ENCODE results near the gene ICAM4. TPM values are rescaled to one million over a fixed set of nuclear protein-coding genes. Genes with fewer than 3 reads are reported as not detected.

Gene ICAM4
- total RNA-seq, 1 experiment from 2014 or later: 9.4 TPM

DNA sequence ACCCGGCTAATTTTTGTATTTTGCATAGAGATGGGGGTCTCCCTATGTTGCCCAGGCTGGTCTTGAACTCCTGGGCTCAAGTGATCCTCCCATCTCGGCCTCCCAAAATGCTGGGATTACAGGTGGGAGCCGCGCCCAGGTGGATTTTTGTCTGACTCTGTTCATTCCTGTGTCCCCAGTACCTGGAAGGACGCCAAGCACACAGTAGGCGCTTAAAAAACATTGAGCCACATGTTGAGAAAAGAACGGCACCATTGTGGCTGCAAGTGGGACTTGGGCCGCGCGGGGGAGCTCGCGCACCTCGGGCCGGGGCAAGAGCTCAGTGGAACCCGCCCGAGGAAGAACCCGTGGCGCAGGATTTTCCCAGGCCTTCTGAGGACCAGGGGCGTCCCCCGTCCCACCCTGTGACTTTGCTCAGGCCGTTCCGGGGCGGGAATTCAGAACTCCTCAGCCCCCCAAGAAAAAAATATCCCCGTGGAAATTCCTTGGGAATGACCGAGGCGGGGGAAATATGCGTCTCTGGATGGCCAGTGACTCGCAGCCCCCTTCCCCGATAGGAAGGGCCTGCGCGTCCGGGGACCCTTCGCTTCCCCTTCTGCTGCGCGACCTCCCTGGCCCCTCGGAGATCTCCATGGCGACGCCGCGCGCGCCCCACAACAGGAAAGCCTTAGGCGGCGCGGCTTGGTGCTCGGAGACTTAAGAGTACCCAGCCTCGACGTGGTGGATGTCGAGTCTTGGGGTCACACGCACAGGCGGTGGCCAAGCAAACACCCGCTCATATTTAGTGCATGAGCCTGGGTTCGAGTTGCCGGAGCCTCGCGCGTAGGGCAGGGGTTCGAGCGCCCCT lies 17.2 kb upstream of the ICAM4 start:
- no peaks in the 10 kb centered on the region for H3K9me3 Mint-ChIP-seq (ENCODE audit: unreplicated experiment)
- peak overlapping the region; percentile 70 for H3K4me3 Mint-ChIP-seq (ENCODE audit: unreplicated experiment)
- ChIA-PET CTCF (interaction anchor here (0.6 to 3.7 kb wide), 14 partner anchors 10 to 147 kb away, joined by 3 to 73 read pairs (median 6); partner anchors contain the start of genes ICAM4, ICAM5, RAVER1 and TYK2), POLR2A (interaction anchor here (0.5 to 1.0 kb wide), 7 partner anchors 10 to 119 kb away, joined by 3 to 6 read pairs (median 4); partner anchors contain the start of genes RAVER1 and S1PR2)
- H3K27ac Mint-ChIP-seq (ENCODE audit: unreplicated experiment): peak overlapping the region; percentile 48
- intact Hi-C loops (cut with micrococcal nuclease; ENCODE audit: unreplicated experiment): loop anchor here (1.0 to 2.0 kb wide), 4 partner anchors 17 to 120 kb away; partner anchors contain the start of genes ICAM4, RAVER1 and TYK2
- H3K9me3 ChIP-seq: no peaks in the 10 kb centered on the region
- peak; percentile 82 to 92 for DNase-seq
- H3K4me1 ChIP-seq: peaks cover 13% of the 10 kb centered on the region; the same call in 1 of the 2 replicates
- TF ChIP-seq, protein P1, sequence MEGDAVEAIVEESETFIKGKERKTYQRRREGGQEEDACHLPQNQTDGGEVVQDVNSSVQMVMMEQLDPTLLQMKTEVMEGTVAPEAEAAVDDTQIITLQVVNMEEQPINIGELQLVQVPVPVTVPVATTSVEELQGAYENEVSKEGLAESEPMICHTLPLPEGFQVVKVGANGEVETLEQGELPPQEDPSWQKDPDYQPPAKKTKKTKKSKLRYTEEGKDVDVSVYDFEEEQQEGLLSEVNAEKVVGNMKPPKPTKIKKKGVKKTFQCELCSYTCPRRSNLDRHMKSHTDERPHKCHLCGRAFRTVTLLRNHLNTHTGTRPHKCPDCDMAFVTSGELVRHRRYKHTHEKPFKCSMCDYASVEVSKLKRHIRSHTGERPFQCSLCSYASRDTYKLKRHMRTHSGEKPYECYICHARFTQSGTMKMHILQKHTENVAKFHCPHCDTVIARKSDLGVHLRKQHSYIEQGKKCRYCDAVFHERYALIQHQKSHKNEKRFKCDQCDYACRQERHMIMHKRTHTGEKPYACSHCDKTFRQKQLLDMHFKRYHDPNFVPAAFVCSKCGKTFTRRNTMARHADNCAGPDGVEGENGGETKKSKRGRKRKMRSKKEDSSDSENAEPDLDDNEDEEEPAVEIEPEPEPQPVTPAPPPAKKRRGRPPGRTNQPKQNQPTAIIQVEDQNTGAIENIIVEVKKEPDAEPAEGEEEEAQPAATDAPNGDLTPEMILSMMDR (IDR thresholded peaks at IDR 0.05; ENCODE audit: insufficient read depth in 1 of 2, low read depth in 1 of 2, low read length in 1 of 2, severe bottlenecking in 1 of 2, unreplicated experiment in 1 of 2): peak; percentile 87 to 89
- no peaks in the 10 kb centered on the region for H3K36me3 ChIP-seq (ENCODE audit: control insufficient read depth, insufficient read depth, low read length)
- no peaks in the 10 kb centered on the region for H3K27me3 ChIP-seq (replicated peaks; ENCODE audit: control insufficient read depth, insufficient read depth, low read length)
- peak overlapping the region; percentile 61 for H3K4me3 ChIP-seq (ENCODE audit: low read depth, low read length)
- H3K36me3 Mint-ChIP-seq (ENCODE audit: insufficient read depth, unreplicated experiment): peaks cover 8% of the 10 kb centered on the region
- no peaks in the 10 kb centered on the region for H3K27me3 Mint-ChIP-seq (ENCODE audit: insufficient read depth, unreplicated experiment)
- no TSS peak for BruUV-seq (replicated peaks)
- H3K4me1 Mint-ChIP-seq (ENCODE audit: low read depth, unreplicated experiment): peaks cover 6% of the 10 kb centered on the region

DNA sequence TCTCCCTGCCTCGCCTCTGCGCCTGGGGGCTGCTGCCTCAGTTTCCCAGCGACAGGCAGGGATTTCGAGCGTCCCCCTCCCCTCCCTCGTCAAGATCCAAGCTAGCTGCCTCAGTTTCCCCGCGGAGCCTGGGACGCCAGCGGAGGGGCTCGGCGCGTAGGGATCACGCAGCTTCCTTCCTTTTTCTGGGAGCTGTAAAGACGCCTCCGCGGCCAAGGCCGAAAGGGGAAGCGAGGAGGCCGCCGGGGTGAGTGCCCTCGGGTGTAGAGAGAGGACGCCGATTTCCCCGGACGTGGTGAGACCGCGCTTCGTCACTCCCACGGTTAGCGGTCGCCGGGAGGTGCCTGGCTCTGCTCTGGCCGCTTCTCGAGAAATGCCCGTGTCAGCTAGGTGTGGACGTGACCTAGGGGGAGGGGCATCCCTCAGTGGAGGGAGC lies 16.6 kb upstream of the ICAM4 start:
- peaks cover 13% of the 10 kb centered on the region; the same call in 1 of the 2 replicates for H3K4me1 ChIP-seq
- no TSS peak for BruUV-seq (replicated peaks)
- TF ChIP-seq, protein P1 (IDR thresholded peaks at IDR 0.05; ENCODE audit: insufficient read depth in 1 of 2, low read depth in 1 of 2, low read length in 1 of 2, severe bottlenecking in 1 of 2, unreplicated experiment in 1 of 2): no peak
- ChIA-PET POLR2A (interaction anchor here (0.5 to 1.9 kb wide), 6 partner anchors 9 to 118 kb away, joined by 3 to 22 read pairs (median 6); partner anchors contain the start of genes ICAM5 and TYK2), CTCF (interaction anchor here (0.6 to 3.7 kb wide), 11 partner anchors 10 to 146 kb away, joined by 3 to 73 read pairs (median 8); partner anchors contain the start of genes ICAM5, RAVER1 and TYK2)
- Mint-ChIP-seq H3K9me3 (ENCODE audit: unreplicated experiment) (no peaks in the 10 kb centered on the region), H3K4me1 (ENCODE audit: low read depth, unreplicated experiment) (peaks cover 6% of the 10 kb centered on the region), H3K27me3 (ENCODE audit: insufficient read depth, unreplicated experiment) (no peaks in the 10 kb centered on the region), H3K27ac (ENCODE audit: unreplicated experiment) (no peak overlapping the region), H3K36me3 (ENCODE audit: insufficient read depth, unreplicated experiment) (peaks cover 11% of the 10 kb centered on the region), H3K4me3 (ENCODE audit: unreplicated experiment) (peak overlapping the region; percentile 70)
- intact Hi-C loops (cut with micrococcal nuclease; ENCODE audit: unreplicated experiment): loop anchor here (2.0 kb wide), 1 partner anchor 17 kb away; the partner anchor contains the start of gene ICAM4
- H3K27me3 ChIP-seq (replicated peaks; ENCODE audit: control insufficient read depth, insufficient read depth, low read length): no peaks in the 10 kb centered on the region
- H3K9me3 ChIP-seq: no peaks in the 10 kb centered on the region
- H3K36me3 ChIP-seq (ENCODE audit: control insufficient read depth, insufficient read depth, low read length): no peaks in the 10 kb centered on the region
- no peak for DNase-seq
- H3K4me3 ChIP-seq (ENCODE audit: low read depth, low read length): peak overlapping the region; percentile 61
